KMS-11 (cell line): ENCODE measurements around the gene PIEZO1.
A peak's percentile ranks its signal among the peaks of the same experiment; 100 is the strongest.

Experiments
- H2AFZ ChIP-seq: fragments of 200-600 bp; sonication (generic); 2 replicates; pipeline ENCODE4 v1.6.1; 2016; ENCODE audit warnings: antibody characterized with exemption, mixed run types, low read depth
- H3K27ac ChIP-seq: fragments of 200-600 bp; sonication (generic); 2 replicates; pipeline ENCODE4 v1.6.1; 2016; ENCODE audit warnings: mild to moderate bottlenecking, mixed run types
- H3K27me3 ChIP-seq: fragments of 200-600 bp; sonication (generic); 2 replicates; pipeline ENCODE4 v1.6.1; 2017; ENCODE audit warnings: mild to moderate bottlenecking, low read depth, mixed run types, moderate library complexity; ENCODE audit not compliant: insufficient read depth
- H3K36me3 ChIP-seq: fragments of 200-600 bp; sonication (generic); 2 replicates; pipeline ENCODE4 v1.6.1; 2017; ENCODE audit warnings: mild to moderate bottlenecking, mixed run types; ENCODE audit not compliant: insufficient read depth
- H3K4me1 ChIP-seq: fragments of 200-600 bp; sonication (generic); 2 replicates; pipeline ENCODE4 v1.6.1; 2016; ENCODE audit warnings: mild to moderate bottlenecking, low read depth, mixed run types; ENCODE audit not compliant: poor library complexity, severe bottlenecking
- H3K4me2 ChIP-seq: fragments of 200-600 bp; sonication (generic); 2 replicates; pipeline ENCODE4 v1.7.0; 2016; ENCODE audit warnings: mild to moderate bottlenecking, mixed run types
- H3K4me3 ChIP-seq: fragments of 200-600 bp; sonication (generic); IDR thresholded peaks from 2 replicates; pipeline ENCODE4 v1.6.1; 2017; ENCODE audit warnings: low read depth, low read length, mixed read lengths; ENCODE audit not compliant: insufficient read depth
- H3K79me2 ChIP-seq: fragments of 200-600 bp; sonication (generic); 2 replicates; pipeline ENCODE4 v1.6.1; 2016; ENCODE audit warnings: low read depth, mixed run types; ENCODE audit not compliant: insufficient read depth
- H3K9ac ChIP-seq: fragments of 200-600 bp; sonication (generic); 2 replicates; pipeline ENCODE4 v1.6.1; 2016; ENCODE audit warnings: mild to moderate bottlenecking, mixed run types
- H4K20me1 ChIP-seq: fragments of 200-600 bp; sonication (generic); 2 replicates; pipeline ENCODE4 v1.6.1; 2016; ENCODE audit warnings: mild to moderate bottlenecking, mixed run types; ENCODE audit not compliant: insufficient read depth
- CTCF ChIP-seq: fragments of 200-600 bp; sonication (generic); conservative IDR thresholded peaks from 2 replicates; pipeline ENCODE4 v1.6.1; 2017; ENCODE audit warnings: low read depth, mild to moderate bottlenecking, antibody characterized with exemption, low read length, moderate library complexity, mixed read lengths

PIEZO1 gene

GRCh38 chr16:88779406-88780141 lies 5.4 kb downstream of the PIEZO1 start:
- Histone ChIP-seq H3K27me3 (no peaks in the 10 kb centered on the region), H3K36me3 (no peaks in the 10 kb centered on the region), H3K4me2 (peak overlapping the region; percentile 99; the same call in 1 of the 2 replicates), H3K4me3 (no peak overlapping the region), H4K20me1 (peaks cover 33% of the 10 kb centered on the region), H3K27ac (peak overlapping the region; percentile 98; the same call in 1 of the 2 replicates), H3K4me1 (peaks cover 30% of the 10 kb centered on the region), H3K79me2 (peaks cover 100% of the 10 kb centered on the region), H3K9ac (peak overlapping the region; percentile 91; the same call in 1 of the 2 replicates), H2AFZ (no peak overlapping the region)
- no peak for TF ChIP-seq CTCF

GRCh38 chr16:88778541-88779065 lies 6.4 kb downstream of the PIEZO1 start:
- H3K79me2 ChIP-seq = peaks cover 100% of the 10 kb centered on the region
- no peaks in the 10 kb centered on the region for H3K27me3 ChIP-seq
- no peak for TF ChIP-seq CTCF
- H3K9ac ChIP-seq = no peak overlapping the region
- H3K27ac ChIP-seq = no peak overlapping the region
- H2AFZ ChIP-seq = no peak overlapping the region
- peaks cover 41% of the 10 kb centered on the region for H4K20me1 ChIP-seq
- no peaks in the 10 kb centered on the region for H3K36me3 ChIP-seq
- H3K4me2 ChIP-seq = no peak overlapping the region
- peaks cover 30% of the 10 kb centered on the region for H3K4me1 ChIP-seq
- no peak overlapping the region for H3K4me3 ChIP-seq

- Histone ChIP-seq H3K4me1 (peaks cover 30% of the 10 kb centered on the region), H3K36me3 (no peaks in the 10 kb centered on the region), H4K20me1 (peaks cover 43% of the 10 kb centered on the region), H3K4me3 (no peak overlapping the region), H3K79me2 (peaks cover 100% of the 10 kb centered on the region), H3K4me2 (no peak overlapping the region), H3K9ac (no peak overlapping the region), H3K27me3 (no peaks in the 10 kb centered on the region), H3K27ac (no peak overlapping the region), H2AFZ (no peak overlapping the region)
- TF ChIP-seq CTCF = no peak
These were observed 6.8 kb downstream of the PIEZO1 start for GRCh38 chr16:88778271-88778525.

- Histone ChIP-seq H2AFZ (no peak overlapping the region), H4K20me1 (peaks cover 45% of the 10 kb centered on the region), H3K4me1 (peaks cover 30% of the 10 kb centered on the region), H3K9ac (no peak overlapping the region), H3K36me3 (no peaks in the 10 kb centered on the region), H3K27ac (no peak overlapping the region), H3K4me3 (no peak overlapping the region), H3K4me2 (no peak overlapping the region), H3K27me3 (no peaks in the 10 kb centered on the region), H3K79me2 (peaks cover 100% of the 10 kb centered on the region)
- TF ChIP-seq CTCF = no peak
These were observed 7.3 kb downstream of the PIEZO1 start for GRCh38 chr16:88777471-88778270.
